ENCODE measurements around the gene PCAT6. TPM values are rescaled to one million over a fixed set of nuclear protein-coding genes. Genes with fewer than 3 reads are reported as not detected.

PCAT6 gene
- total and polyA plus RNA-seq, 2 of the 8 experiments (the other 6 are each of a cell fraction or from before 2014, with no cell fraction given) = 4.6 to 14.7 TPM

GRCh38 chr1:202786804-202787203 is 23.9 kb upstream of the PCAT6 start (continued):
- TF ChIP-seq CHD7 (IDR thresholded peaks at IDR 0.05; ENCODE audit: insufficient replicate concordance, low read length) (no peak), EZH2 (IDR thresholded peaks at IDR 0.05; ENCODE audit: low read depth, low read length, severe bottlenecking) (no peak), BRCA1 (IDR thresholded peaks at IDR 0.05; ENCODE audit: low read depth, low read length) (no peak), JUN (IDR thresholded peaks at IDR 0.05; ENCODE audit: low read depth, low read length) (no peak)
